ENCODE results near the gene WNT7A. TPM values are rescaled to one million over a fixed set of nuclear protein-coding genes. Genes with fewer than 3 reads are reported as not detected.

Gene WNT7A
- total and polyA plus RNA-seq, 2 donors (not counting 3 experiments of a cell fraction or from before 2014, with no cell fraction given): not detected

GRCh38 chr3:13795816-13796215 is 84.1 kb downstream of the WNT7A start:
- TF ChIP-seq FOS (IDR thresholded peaks at IDR 0.05; ENCODE audit: borderline replicate concordance, insufficient read depth, low read length) (no peak), MAX (IDR thresholded peaks at IDR 0.05; ENCODE audit: insufficient read depth, insufficient read length) (no peak), GATA2 (IDR thresholded peaks at IDR 0.05; ENCODE audit: insufficient read depth, insufficient read length, low read depth, low read length) (no peak), EZH2 (IDR thresholded peaks at IDR 0.05; ENCODE audit: borderline replicate concordance, low read depth, low read length, severe bottlenecking) (no peak), MYC (IDR thresholded peaks at IDR 0.05; ENCODE audit: low read depth, low read length) (no peak), JUN (IDR thresholded peaks at IDR 0.05; ENCODE audit: borderline replicate concordance, insufficient read depth, insufficient read length, low read depth) (no peak), POLR2A (IDR thresholded peaks at IDR 0.05; ENCODE audit: low read depth, low read length) (no peak), POLR2AphosphoS5 (IDR thresholded peaks at IDR 0.05; ENCODE audit: insufficient read depth, low read depth, low read length) (no peak), CTCF (IDR thresholded peaks at IDR 0.05; ENCODE audit: extremely low read depth in 1 of 2, insufficient read depth in 1 of 2, low read depth in 1 of 2, low read length in 2 of 2) (no peak)
- Histone ChIP-seq H2AFZ (ENCODE audit: low read depth, low read length) (no peak overlapping the region), H3K9ac (replicated peaks; ENCODE audit: extremely low read depth, insufficient read depth, low read length) (no peak overlapping the region), H3K27ac (ENCODE audit: insufficient read depth, low read depth, low read length) (no peak overlapping the region), H3K36me3 (ENCODE audit: control insufficient read depth in 2 of 2, extremely low read depth in 1 of 2, insufficient read depth in 2 of 2, low read length in 2 of 2) (no peaks in the 10 kb centered on the region), H4K20me1 (replicated peaks; ENCODE audit: control insufficient read depth, extremely low read depth, insufficient read depth, low read length) (no peaks in the 10 kb centered on the region), H3K4me1 (ENCODE audit: control insufficient read depth, extremely low read depth, insufficient read depth, low read length) (no peaks in the 10 kb centered on the region), H3K9me1 (replicated peaks; ENCODE audit: control insufficient read depth, extremely low read depth, insufficient read depth, low read length) (no peaks in the 10 kb centered on the region), H3K9me3 (replicated peaks; ENCODE audit: control insufficient read depth, insufficient read depth, low read length) (no peaks in the 10 kb centered on the region), H3K4me3 (replicated peaks in 1 of 3; ENCODE audit: insufficient read depth in 1 of 3, low read depth in 1 of 3, low read length in 3 of 3) (no peak overlapping the region), H3K79me2 (ENCODE audit: control insufficient read depth, insufficient read depth, low read length) (no peaks in the 10 kb centered on the region), H3K27me3 (ENCODE audit: control insufficient read depth in 2 of 2, insufficient read depth in 2 of 2, low read length in 2 of 2) (no peaks in the 10 kb centered on the region), H3K4me2 (ENCODE audit: insufficient read depth, low read length) (no peak overlapping the region)
- intact Hi-C loops (cut with micrococcal nuclease): no loop called here
- CTCF ChIA-PET: no interaction called here
- no TSS peak for BruUV-seq (replicated peaks)
- POLR2A ChIA-PET: no interaction called here
- dilution Hi-C loops (cut with MboI; ENCODE audit: extremely low pct_ligation_motif_present, low sequenced_read_pairs): no loop called here
- DNase-seq (ENCODE audit: low read depth, low spot score) (no peak), FAIRE-seq (no peak)
